ENCODE measurements around the gene SLC7A11. TPM values are rescaled to one million over a fixed set of nuclear protein-coding genes. Genes with fewer than 3 reads are reported as not detected.

SLC7A11 gene
- total RNA-seq, 3 donors from 2014 or later, result 0.16 to 1.9 (median 1.3) TPM

DNA sequence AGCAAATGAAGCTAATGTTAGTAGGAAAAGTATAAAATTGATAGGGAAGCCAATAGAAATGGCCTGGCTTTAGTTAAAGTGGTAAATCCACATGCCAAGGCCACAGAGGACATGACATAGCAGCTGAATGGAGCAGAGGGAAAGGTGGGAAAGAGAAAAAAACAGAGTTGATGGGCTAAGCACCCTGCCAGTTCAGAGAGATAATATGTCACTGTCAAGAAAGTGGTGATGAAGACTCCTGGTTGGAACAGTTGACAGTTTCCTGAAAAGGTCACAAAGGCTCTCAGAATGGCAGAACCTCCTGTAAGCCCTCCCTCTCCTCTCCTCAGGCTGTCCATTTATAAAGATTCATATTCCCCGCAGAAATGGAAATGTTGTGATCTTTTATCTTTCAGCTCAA, 48.2 kb downstream of the SLC7A11 start:
- Histone ChIP-seq H3K27ac (no peak overlapping the region), H3K27me3 (no peaks in the 10 kb centered on the region), H3K4me1 (no peaks in the 10 kb centered on the region), H3K9me3 (no peaks in the 10 kb centered on the region), H3K4me3 (no peak overlapping the region), H3K36me3 (no peaks in the 10 kb centered on the region)
- no peak for TF ChIP-seq POLR2A (IDR thresholded peaks at IDR 0.05)
- TF ChIP-seq, protein P1, sequence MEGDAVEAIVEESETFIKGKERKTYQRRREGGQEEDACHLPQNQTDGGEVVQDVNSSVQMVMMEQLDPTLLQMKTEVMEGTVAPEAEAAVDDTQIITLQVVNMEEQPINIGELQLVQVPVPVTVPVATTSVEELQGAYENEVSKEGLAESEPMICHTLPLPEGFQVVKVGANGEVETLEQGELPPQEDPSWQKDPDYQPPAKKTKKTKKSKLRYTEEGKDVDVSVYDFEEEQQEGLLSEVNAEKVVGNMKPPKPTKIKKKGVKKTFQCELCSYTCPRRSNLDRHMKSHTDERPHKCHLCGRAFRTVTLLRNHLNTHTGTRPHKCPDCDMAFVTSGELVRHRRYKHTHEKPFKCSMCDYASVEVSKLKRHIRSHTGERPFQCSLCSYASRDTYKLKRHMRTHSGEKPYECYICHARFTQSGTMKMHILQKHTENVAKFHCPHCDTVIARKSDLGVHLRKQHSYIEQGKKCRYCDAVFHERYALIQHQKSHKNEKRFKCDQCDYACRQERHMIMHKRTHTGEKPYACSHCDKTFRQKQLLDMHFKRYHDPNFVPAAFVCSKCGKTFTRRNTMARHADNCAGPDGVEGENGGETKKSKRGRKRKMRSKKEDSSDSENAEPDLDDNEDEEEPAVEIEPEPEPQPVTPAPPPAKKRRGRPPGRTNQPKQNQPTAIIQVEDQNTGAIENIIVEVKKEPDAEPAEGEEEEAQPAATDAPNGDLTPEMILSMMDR (IDR thresholded peaks at IDR 0.05), result no peak
- no peak for TF ChIP-seq POLR2AphosphoS5 (IDR thresholded peaks at IDR 0.05)
- intact Hi-C loops (cut with DNase I; ENCODE audit: low total_unique reads), result no loop called here
- no peak for DNase-seq (ENCODE audit: low spot score in 2 of 2)

DNA sequence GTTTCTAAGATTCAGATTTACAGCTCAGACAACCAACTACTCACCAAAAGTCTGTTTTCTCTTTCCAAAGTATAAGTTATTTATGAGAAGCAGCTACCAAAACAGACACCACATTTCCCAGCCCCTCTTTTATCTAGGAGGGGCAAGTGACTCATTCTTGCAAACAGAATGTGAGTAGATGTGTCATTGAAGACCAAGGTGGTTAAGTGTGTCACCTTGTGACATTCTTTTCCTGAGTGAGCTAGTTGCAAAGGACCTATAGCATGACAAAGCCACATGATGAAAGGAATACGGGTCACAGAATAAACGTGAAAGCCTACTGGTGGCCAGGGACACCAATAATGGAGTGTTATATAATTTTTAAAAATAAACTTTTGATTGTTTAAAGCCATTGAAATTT, 50.0 kb downstream of the SLC7A11 start:
- TF ChIP-seq POLR2AphosphoS5 (IDR thresholded peaks at IDR 0.05), result no peak
- no peak for TF ChIP-seq POLR2A (IDR thresholded peaks at IDR 0.05)
- TF ChIP-seq, protein P1 (IDR thresholded peaks at IDR 0.05), result no peak
- intact Hi-C loops (cut with DNase I; ENCODE audit: low total_unique reads), result no loop called here
- no peak for DNase-seq (ENCODE audit: low spot score in 2 of 2)
- no peaks in the 10 kb centered on the region for H3K36me3 ChIP-seq
- no peak overlapping the region for H3K27ac ChIP-seq
- no peaks in the 10 kb centered on the region for H3K4me1 ChIP-seq
- H3K27me3 ChIP-seq, result no peaks in the 10 kb centered on the region
- no peaks in the 10 kb centered on the region for H3K9me3 ChIP-seq
- no peak overlapping the region for H3K4me3 ChIP-seq

DNA sequence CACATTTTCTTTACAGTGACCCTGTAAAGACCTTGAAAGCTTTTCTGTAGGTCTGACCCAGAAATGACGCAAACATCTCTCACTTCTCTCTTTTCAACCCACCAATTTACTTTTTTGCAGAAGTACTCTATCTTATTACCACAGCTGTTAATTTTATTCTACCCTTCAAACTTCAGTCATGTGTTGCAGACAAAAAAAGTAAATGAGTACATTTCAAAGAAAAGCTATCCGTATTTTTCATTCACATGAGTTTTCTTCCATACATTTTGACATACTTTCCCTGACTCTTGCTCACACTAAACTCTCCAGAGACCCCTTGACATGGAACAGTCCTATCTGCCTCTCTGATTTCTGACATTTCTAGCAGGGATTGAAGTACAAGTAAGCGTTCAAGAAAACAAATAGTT, 51.7 kb downstream of the SLC7A11 start:
- TF ChIP-seq POLR2AphosphoS5 (IDR thresholded peaks at IDR 0.05), result no peak
- intact Hi-C loops (cut with DNase I; ENCODE audit: low total_unique reads), result no loop called here

DNA sequence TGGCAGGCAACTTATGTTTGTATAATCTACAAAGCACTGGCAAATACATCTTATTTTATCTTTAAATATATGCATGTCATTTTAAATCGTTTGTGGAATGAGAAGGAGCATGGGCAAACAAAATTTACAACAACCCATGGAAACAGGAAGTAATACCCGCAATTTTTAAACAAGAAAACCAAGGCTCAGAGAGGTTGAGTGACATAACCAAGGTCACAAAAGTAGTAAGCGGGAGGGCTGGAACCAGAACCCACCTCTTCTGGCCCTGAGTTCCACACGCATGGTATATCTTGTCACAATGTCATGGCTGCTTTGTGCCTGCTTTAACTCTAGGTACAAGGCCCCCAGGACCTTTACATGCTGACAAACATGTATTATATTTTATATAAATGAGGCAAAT, 52.9 kb downstream of the SLC7A11 start:
- no peaks in the 10 kb centered on the region for H3K27me3 ChIP-seq
- no peak for TF ChIP-seq POLR2AphosphoS5 (IDR thresholded peaks at IDR 0.05)
- no peak for TF ChIP-seq POLR2A (IDR thresholded peaks at IDR 0.05)
- TF ChIP-seq, protein P1 (IDR thresholded peaks at IDR 0.05), result no peak
- no peak overlapping the region for H3K4me3 ChIP-seq
- intact Hi-C loops (cut with DNase I; ENCODE audit: low total_unique reads), result no loop called here
- no peaks in the 10 kb centered on the region for H3K4me1 ChIP-seq
- DNase-seq (ENCODE audit: low spot score in 2 of 2), result no peak
- H3K36me3 ChIP-seq, result no peaks in the 10 kb centered on the region
- H3K9me3 ChIP-seq, result no peaks in the 10 kb centered on the region
- no peak overlapping the region for H3K27ac ChIP-seq

More for the DNA sequence above, 51.7 kb downstream of the SLC7A11 start:
- Histone ChIP-seq H3K27ac (no peak overlapping the region), H3K4me3 (no peak overlapping the region), H3K27me3 (no peaks in the 10 kb centered on the region), H3K36me3 (no peaks in the 10 kb centered on the region), H3K9me3 (no peaks in the 10 kb centered on the region), H3K4me1 (no peaks in the 10 kb centered on the region)
- no peak for DNase-seq (ENCODE audit: low spot score in 2 of 2)

DNA sequence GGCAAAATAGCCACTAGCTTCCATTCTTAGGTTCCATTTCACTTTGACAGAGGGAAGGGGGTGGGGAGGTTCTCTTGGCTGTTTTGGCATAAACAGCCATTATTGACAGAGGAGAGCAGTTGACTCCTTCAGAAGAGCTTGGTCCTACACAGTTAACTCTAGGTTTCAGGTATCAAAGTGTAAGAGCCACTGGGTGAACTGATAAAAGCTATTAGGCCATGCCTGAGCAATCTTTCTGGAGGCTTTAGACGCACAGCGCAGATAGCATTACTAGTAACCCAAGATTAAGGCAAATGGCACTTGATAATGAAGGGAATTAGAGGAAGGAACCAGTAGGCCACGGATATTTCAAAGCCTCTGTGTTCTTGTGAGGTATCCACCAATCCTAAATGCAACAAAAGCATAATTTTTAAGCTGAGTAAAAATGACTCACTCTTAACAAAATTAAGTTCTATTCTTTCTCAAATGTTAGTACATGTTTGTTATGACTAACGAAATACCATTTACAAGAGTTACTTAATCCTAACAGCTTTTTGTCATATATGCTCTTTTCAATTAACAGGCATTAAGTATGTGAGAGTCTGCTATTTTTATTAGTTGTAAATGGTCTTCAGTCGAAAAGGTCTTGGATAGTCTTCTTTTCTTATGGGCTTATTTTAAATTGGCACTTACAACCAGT, 53.6 kb downstream of the SLC7A11 start:
- no peak overlapping the region for H3K4me3 ChIP-seq
- H3K27me3 ChIP-seq, result no peaks in the 10 kb centered on the region
- H3K36me3 ChIP-seq, result no peaks in the 10 kb centered on the region
- DNase-seq (ENCODE audit: low spot score in 2 of 2), result no peak
- intact Hi-C loops (cut with DNase I; ENCODE audit: low total_unique reads), result no loop called here
- no peaks in the 10 kb centered on the region for H3K9me3 ChIP-seq
- TF ChIP-seq POLR2AphosphoS5 (IDR thresholded peaks at IDR 0.05), result no peak
- TF ChIP-seq POLR2A (IDR thresholded peaks at IDR 0.05), result no peak
- no peak overlapping the region for H3K27ac ChIP-seq
- H3K4me1 ChIP-seq, result no peaks in the 10 kb centered on the region

DNA sequence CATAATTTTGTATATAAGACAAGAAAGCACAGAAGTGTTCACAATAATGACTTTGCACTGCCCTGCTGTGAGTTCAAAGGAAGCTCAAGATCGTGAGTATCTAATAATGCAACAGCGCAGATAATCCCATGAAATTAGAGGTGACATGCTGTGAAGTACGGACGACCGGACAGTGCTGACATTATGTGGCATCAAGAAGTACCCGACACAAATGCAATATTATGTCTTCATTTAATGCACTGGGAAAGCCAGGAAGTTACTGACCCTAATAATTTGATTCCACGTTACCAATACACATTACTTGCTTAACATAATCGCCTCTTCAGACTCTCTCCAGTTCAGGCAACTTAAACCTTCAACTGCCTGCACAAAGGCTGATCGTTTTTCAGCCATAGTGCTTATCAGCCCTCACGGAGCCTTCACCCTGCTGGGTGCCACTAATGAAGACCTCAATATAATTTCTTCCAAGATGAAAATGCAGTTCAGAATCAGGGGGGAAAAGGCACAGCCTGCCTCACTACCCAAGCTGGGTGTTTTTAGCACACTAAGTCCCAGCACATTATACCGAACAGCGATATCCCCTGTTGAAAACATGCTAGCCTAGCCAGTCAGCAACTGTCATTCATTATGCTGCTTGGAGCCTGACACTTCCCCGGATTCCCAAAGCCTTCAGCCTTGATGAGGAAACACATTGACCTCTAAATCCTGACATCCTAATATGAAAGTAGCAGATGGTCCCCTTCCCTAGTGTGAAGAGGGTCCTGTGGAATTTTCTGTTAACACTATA, 56.1 kb downstream of the SLC7A11 start:
- Histone ChIP-seq H3K4me3 (no peak overlapping the region), H3K27me3 (no peaks in the 10 kb centered on the region), H3K4me1 (no peaks in the 10 kb centered on the region), H3K27ac (no peak overlapping the region), H3K36me3 (no peaks in the 10 kb centered on the region), H3K9me3 (no peaks in the 10 kb centered on the region)
- DNase-seq (ENCODE audit: low spot score in 2 of 2), result no peak
- intact Hi-C loops (cut with DNase I; ENCODE audit: low total_unique reads), result no loop called here
- TF ChIP-seq, protein P1 (IDR thresholded peaks at IDR 0.05), result no peak
- no peak for TF ChIP-seq POLR2A (IDR thresholded peaks at IDR 0.05)
- no peak for TF ChIP-seq POLR2AphosphoS5 (IDR thresholded peaks at IDR 0.05)
